ENCODE measurements around the gene DNAH6.
"Not testable (repeated sequence)": the region's sequence is repeated elsewhere in the genome, so short reads cannot be mapped to it uniquely, and the experiment has no call there.

Gene DNAH6

GRCh38 chr2:84515788-84516187 is 510 bp upstream of the DNAH6 start:
- no peak for DNase-seq

DNA sequence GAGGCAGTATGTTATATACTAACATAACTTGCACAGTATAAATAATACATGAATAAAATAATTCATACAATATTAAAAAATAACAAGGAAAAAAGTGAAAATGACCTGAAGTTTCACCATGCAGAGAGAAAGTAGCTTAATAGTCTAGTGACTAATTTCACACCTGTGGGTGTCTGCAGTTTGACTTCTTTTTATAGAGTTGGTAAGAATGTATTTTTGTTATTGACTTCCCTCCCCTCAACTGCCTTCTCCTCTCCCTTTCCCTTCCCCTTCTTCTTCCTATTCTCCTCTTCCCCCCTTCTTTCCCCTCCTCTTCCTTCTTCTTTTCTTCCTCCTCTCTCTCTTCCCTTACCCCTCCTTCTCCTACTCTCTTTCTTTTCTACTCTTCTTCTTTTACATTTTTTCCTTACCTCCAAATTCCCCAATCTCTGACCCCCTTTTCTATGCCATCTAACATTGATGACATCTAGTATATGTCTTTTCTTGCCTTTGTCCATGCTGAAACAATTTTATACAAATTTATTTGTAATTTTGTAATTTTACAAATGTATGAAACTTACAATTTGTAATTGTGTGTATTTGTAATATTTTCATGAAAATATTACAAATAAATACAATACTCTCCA is 3.1 kb downstream of the DNAH6 start:
- no peak for DNase-seq

- no peak for DNase-seq
Measured at GRCh38 chr2:84526562-84526961, 10.3 kb downstream of the DNAH6 start.

DNA sequence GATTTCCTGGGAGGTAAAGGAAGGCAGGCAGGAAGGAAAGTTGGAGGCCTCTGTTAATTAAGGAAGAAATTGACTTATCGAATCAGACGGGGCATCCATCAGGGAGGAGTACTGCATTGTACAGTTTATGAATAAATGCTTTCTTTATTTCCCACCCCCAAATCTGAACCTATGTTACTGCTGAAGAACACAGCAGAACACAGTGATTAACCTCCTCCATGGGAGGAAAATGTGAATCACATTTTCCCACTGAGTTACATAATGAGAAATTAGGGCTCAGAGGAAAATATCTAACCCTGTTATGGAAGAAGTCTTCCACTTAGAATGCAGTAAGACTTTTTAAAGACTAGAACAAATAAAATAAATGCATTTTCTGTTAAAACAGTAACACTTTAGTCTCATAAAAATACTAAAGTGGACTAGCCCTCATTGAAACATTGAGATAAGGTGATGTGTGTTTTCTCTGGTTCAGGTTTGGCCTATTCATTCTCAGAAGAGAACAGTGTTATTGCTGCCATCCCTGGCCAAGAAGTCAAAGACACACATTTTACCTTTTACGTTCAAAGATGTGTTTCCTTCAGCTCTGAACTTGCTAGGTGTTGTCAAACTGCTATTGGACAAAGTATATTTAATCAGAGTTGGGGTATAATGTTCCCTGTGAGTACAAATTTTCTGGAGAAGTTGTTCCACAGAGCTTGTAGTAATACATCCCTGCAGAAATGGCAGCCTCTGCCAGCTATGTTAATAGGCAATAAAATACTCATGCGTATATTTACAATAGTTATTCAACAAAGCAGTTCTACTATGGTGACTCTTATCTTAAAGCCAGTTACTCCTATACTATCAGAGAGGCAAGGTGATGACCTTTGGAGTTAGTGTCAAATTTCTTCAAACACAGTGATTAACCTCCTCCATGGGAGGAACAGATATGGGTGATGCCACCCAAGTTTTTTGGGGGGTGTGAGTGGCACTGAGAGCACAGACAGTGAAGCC is 11.1 kb downstream of the DNAH6 start:
- DNase-seq: no peak

DNA sequence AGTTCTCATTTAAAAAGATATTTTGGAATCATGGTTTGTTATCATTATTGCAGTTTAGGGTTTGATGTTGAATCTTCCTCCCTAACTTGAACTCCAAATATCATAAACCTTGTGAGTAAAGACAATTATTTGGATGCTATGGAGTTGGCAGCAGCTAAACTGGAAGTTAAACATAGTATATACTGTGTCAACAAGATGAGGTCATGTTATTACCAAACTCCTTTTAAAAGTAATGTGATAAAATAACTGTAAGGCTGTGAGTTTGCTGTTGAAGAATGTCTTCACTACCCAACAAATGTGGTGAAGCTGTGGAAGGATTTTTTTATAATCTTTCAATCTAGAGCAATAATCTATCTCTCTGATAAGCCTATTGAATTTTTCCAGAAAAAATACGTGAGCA is 16.0 kb downstream of the DNAH6 start:
- DNase-seq: no peak

DNA sequence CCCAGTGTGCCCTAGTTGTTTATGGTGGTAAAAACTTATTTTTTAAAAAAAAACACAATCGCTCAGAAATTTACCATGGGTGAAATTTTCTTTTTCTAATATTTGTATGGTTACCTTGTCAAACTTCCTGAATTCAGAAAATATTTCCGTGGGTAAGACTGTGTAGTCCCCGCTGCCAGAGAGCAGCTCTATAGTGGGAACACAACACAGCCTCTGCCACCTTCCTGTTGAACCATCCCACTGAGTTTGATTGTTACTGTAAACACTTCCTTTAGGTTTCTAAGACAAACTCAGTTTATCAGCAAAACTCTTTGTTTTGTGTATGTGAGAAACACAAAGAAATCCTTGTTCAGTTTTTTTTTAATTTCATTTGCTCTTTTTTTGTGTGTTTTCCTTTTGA is 17.9 kb downstream of the DNAH6 start:
- DNase-seq: no peak

- no peak for DNase-seq
Measured at GRCh38 chr2:84537251-84537650, 21.0 kb downstream of the DNAH6 start.

DNA sequence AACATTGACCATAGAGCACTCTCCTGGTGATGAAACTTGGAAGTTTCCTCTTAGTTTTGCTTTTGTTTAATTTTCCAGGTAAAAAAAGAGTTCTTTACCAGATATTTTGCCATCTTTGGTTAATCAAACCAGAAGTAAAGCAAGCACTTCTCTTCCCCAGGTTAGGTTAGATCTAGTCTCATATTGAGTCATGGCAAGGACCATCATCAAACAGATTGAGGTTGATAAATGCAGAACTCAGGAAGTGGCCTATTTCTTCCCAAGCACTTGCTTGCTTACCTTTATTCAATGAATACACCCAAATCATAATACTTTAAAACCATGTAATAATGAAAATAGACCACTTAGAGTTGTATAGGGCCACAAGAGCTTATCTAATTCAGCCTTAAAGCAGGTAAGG is 23.4 kb downstream of the DNAH6 start:
- no peak for DNase-seq

- DNase-seq: no peak
Measured at GRCh38 chr2:84545005-84545404, 28.7 kb downstream of the DNAH6 start.

GRCh38 chr2:84546551-84546950 is 30.3 kb downstream of the DNAH6 start:
- DNase-seq: no peak

DNA sequence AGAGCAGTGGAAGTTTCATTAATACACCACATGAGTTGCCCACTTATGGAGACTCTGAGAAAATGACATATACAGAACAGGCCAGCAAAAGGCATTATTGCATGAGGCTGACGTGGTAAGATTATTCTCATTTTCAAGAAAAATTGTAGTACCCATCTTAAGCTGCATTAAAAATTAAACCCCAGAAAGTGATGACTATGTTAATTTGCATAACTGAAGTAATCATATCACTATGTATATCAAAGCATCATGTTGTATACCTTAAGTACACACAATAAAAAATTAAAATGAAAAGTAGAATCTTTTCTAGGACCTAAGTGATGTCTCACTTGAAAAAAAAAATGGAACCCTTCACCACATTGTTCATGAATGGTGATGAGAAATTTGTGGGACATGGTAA is 32.0 kb downstream of the DNAH6 start:
- no peak for DNase-seq

DNA sequence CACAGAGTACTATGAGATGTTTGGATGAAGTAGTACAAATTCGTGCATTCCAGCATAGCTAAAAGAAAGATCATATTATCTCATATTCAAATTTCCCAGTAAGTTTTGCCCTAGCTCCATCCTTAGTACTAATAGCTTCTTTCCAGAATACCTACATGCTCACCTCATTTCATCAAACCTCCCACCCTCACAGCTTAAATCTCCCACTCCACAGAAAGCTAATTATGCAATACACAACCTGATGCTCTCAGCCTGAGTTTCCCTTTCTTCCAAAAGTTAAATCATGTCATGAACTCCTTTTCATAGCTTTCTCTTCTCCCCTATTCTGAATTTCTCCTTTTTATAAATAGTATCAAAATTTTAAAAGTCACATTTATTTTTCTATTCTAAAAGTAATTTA is 34.6 kb downstream of the DNAH6 start:
- no peak for DNase-seq

DNA sequence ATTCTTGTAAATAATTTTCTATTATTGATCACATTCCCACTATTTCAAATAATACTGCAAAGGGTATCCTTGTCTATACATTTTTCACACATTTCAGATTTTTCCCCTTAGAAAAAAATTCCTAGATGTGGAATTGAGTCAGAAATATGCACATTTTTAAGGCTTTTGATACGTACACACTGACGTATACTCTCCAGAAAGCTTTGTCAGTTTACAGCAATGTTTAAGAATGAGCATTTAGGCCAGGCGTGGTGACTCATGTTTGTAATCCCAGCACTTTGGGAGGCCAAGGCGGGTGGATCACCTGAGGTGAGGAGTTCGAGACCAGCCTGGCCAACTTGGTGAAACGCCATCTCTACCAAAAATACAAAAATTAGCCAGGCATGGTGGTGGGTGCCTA is 35.2 kb downstream of the DNAH6 start:
- not testable (repeated sequence) for DNase-seq

GRCh38 chr2:84556190-84556589 is 39.9 kb downstream of the DNAH6 start:
- no peak for DNase-seq

- DNase-seq: no peak
Measured at GRCh38 chr2:84559838-84560237, 43.5 kb downstream of the DNAH6 start.

GRCh38 chr2:84579661-84580060 is 63.4 kb downstream of the DNAH6 start:
- no peak for DNase-seq

DNA sequence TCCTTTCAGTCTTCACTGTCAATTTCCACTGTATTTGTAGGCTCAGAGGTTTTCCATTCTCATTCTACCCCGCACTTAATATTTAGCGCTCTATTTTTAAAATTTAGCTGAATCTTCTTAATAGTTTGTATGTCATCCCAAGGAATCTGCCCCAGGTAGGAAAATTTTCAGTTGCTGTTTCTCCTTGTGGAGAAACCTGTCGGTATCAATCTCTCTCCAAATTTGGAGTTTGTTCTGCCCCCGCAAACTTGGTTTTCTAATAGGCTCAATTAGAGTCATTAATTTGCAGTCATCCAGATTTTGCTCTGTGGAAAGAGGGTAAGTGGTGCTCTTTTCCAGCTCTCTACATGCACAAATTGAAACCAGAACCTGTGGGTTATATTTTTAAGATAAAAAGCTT is 87.6 kb downstream of the DNAH6 start:
- no peak for DNase-seq

GRCh38 chr2:84613082-84613481 is 96.8 kb downstream of the DNAH6 start:
- DNase-seq: no peak

GRCh38 chr2:84619794-84620371 is 103.6 kb downstream of the DNAH6 start:
- no peak for DNase-seq

GRCh38 chr2:84628486-84628885 is 112.2 kb downstream of the DNAH6 start:
- DNase-seq: no peak

DNA sequence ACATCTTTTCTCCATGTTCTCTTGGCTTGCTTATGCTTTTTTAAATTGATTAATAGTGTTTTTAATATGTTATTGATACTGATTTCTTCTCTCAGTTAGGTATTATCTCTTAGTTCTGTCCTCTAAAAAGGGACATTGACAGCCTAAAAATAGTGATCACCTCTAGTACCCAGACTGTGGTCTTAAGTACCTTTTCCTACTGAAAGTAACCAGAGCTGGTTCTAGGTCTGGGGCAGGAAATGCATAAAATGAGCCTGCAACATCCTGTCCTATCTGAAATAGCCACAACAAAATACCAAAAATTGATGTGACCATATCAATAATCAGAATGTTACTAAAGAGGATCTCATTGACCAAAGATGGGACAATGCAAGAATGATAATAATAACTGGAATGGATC is 113.3 kb downstream of the DNAH6 start:
- DNase-seq: no peak

DNA sequence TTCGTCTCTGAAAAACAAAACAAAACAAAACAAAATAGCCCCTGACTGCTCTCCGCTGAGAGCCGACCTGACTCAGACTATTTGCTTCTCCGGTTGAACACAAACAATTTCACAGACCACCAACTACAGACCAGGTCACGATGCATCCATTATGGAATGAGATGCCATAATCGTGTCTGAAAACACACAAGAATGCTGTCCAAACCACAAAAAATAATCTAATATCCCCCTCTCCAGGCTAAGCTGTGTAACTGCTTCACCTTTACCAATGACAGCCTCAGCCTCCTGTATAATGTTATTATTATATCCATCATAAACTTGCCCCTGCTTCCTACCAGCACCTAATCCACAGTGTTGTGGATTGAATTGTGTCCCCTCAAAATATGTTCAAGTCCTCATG is 114.7 kb downstream of the DNAH6 start:
- DNase-seq: no peak

DNA sequence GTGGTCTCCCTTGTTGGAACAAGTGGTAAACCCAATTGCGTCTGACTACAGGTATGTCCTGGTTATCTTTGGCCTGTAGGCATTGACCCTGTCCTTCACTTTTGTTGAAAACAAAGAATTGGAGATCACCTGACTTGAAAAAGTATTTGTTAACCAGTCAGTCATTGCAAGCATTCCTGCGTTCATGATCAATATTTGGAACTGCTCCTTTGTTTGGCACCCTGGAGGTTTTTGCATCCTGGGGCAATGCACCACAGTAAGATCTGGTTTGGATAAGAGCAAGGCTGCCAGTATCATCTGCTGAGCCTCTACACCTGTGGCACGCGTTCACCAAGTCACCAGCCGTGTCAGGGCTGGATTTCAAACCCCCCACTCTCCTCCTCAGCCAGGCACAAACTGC is 115.7 kb downstream of the DNAH6 start:
- DNase-seq: no peak

Measured in right forelimb (tissue), 1 donor.